ENCODE data around the gene PDLIM1.

DNA sequence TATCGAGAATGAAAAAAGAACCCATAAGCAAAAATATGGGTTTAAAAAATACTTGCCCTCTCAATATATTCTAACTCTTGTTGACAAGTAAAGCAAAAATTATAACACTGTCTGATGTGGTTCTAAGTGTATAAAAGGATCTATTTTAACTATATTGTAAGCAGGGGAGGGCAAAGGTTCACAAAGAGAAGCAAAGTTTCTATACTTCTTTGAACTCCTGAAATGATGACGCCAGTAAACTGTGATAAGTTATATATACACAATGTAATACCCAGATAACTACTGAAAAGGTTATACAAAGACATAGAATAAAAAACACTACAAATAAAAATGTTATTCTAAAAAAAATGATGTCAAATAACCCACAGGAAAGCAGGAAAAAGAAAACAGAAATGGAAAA, 37.1 kb downstream of the PDLIM1 start:
- TF ChIP-seq POLR2A (IDR thresholded peaks at IDR 0.05; ENCODE audit: low read length) (no peak), GATA1 (IDR thresholded peaks at IDR 0.05; ENCODE audit: low read depth, low read length) (no peak)
